Caco-2 (cell line): ENCODE results near the gene GCC1. TPM values are rescaled to one million over a fixed set of nuclear protein-coding genes. Genes with fewer than 3 reads are reported as not detected.

Experiments
- BruUV-seq: library from RNA; stranded (reverse); fragments of 400-500 nt; replicated peaks from 2 replicates; lab custom pipeline; 2021; lab: Mats Ljungman, UMichigan
- CTCF ChIA-PET: fragments of 300-600 bp; sonication (Branson Sonifier 250); formaldehyde crosslinking; loops from one replicate; lab custom pipeline; 2022; ENCODE audit warnings: antibody characterized with exemption; lab: Charles Lee
- POLR2A ChIA-PET: fragments of 300-600 bp; sonication (Branson Sonifier 250); formaldehyde crosslinking; loops from one replicate; lab custom pipeline; 2022; ENCODE audit warnings: antibody characterized with exemption; lab: Charles Lee
- DNase-seq, 2 experiments: peaks; one replicate each; pipeline versions ENCODE4 v3.0.0 to v3.0.0-alpha.2; 2020 to 2022
- H3K27me3 ChIP-seq: replicated peaks from 2 replicates; pipeline ENCODE4 v1.6.0; 2011; ENCODE audit warnings: low read length; ENCODE audit not compliant: control insufficient read depth, insufficient read depth
- H3K36me3 ChIP-seq: 2 replicates; pipeline ENCODE4 v1.5.1; 2011; ENCODE audit warnings: low read length; ENCODE audit not compliant: control insufficient read depth, insufficient read depth
- H3K4me1 ChIP-seq: fragments of 250-450 bp; sonication (Bioruptor Pico); 2 replicates; pipeline ENCODE4 v1.5.1; 2020; ENCODE audit warnings: mild to moderate bottlenecking
- H3K4me3 ChIP-seq: 2 replicates; pipeline ENCODE4 v1.5.1; 2011; ENCODE audit warnings: low read depth, mild to moderate bottlenecking, control low read depth, low read length
- H3K9me3 ChIP-seq: fragments of 250-450 bp; sonication (Bioruptor Pico); 2 replicates; pipeline ENCODE4 v1.5.1; 2020; ENCODE audit warnings: mild to moderate bottlenecking, moderate library complexity
- H3K27ac Mint-ChIP-seq: one replicate; pipeline ENCODE4 v1.8.0; 2022; ENCODE audit warnings: mixed read lengths; ENCODE audit not compliant: unreplicated experiment
- H3K27me3 Mint-ChIP-seq: one replicate; pipeline ENCODE4 v1.8.0; 2022; ENCODE audit warnings: mixed read lengths; ENCODE audit not compliant: insufficient read depth, unreplicated experiment
- H3K36me3 Mint-ChIP-seq: one replicate; pipeline ENCODE4 v1.8.0; 2022; ENCODE audit warnings: mild to moderate bottlenecking, mixed read lengths; ENCODE audit not compliant: insufficient read depth, unreplicated experiment
- H3K4me1 Mint-ChIP-seq: one replicate; pipeline ENCODE4 v1.8.0; 2022; ENCODE audit warnings: low read depth, mixed read lengths; ENCODE audit not compliant: unreplicated experiment
- H3K4me3 Mint-ChIP-seq: one replicate; pipeline ENCODE4 v1.8.0; 2022; ENCODE audit warnings: mild to moderate bottlenecking, moderate library complexity, mixed read lengths; ENCODE audit not compliant: unreplicated experiment
- H3K9me3 Mint-ChIP-seq: one replicate; pipeline ENCODE4 v1.8.0; 2022; ENCODE audit warnings: mixed read lengths; ENCODE audit not compliant: unreplicated experiment
- CTCF ChIP-seq, 2 experiments: fragments of 200-600 bp in 1 of 2; IDR thresholded peaks; 1 replicate in 1 of 2; 2 replicates in 1 of 2; pipeline versions ENCODE4 v1.5.1 to v1.8.0; 2011 to 2022; ENCODE audit warnings: antibody characterized with exemption in 1 of 2, control low read depth in 1 of 2, inconsistent platforms in 1 of 2, low read depth in 1 of 2, low read length in 1 of 2, mild to moderate bottlenecking in 1 of 2, moderate library complexity in 1 of 2; ENCODE audit not compliant: insufficient read depth in 1 of 2, severe bottlenecking in 1 of 2, unreplicated experiment in 1 of 2
- intact Hi-C: fragments of 100-400 bp; cut with micrococcal nuclease; formaldehyde crosslinking; loops from one replicate; pipeline ENCODE4 v1.10.0; 2022; ENCODE audit not compliant: unreplicated experiment
- total RNA-seq: library from RNA; stranded (reverse); gene quantifications from 2 replicates; pipeline ENCODE4 v1.2.3, GENCODE V29; 2022

GCC1 gene
- total RNA-seq, 1 experiment from 2014 or later, result 26.6 TPM

- intact Hi-C loops, result loop anchor here (1.0 to 2.0 kb wide), 4 partner anchors 21 to 125 kb away; partner anchors contain the start of gene ARF5
- POLR2A ChIA-PET, result interaction anchor here (1.4 kb wide), 1 partner anchor 41 kb away, joined by 4 read pairs; the partner anchor contains the start of gene ARF5
- BruUV-seq, result no TSS peak
- Mint-ChIP-seq H3K4me3 (no peak overlapping the region), H3K4me1 (no peaks in the 10 kb centered on the region), H3K36me3 (no peaks in the 10 kb centered on the region), H3K27me3 (peaks cover 8% of the 10 kb centered on the region), H3K27ac (no peak overlapping the region), H3K9me3 (no peaks in the 10 kb centered on the region)
- no peak overlapping the region for H3K4me3 ChIP-seq
- peak; percentile 74 to 82 for DNase-seq
- peak; percentile 68 to 82 for TF ChIP-seq CTCF (IDR thresholded peaks at IDR 0.05; ENCODE audit: insufficient read depth in 1 of 2, low read depth in 1 of 2, low read length in 1 of 2, severe bottlenecking in 1 of 2, unreplicated experiment in 1 of 2)
- H3K4me1 ChIP-seq, result no peaks in the 10 kb centered on the region
- no peaks in the 10 kb centered on the region for H3K36me3 ChIP-seq
- CTCF ChIA-PET, result interaction anchor here (0.6 to 1.4 kb wide), 9 partner anchors 8 to 124 kb away, joined by 3 to 8 read pairs (median 3); partner anchors contain the start of gene ARF5
- no peaks in the 10 kb centered on the region for H3K27me3 ChIP-seq
- H3K9me3 ChIP-seq, result no peaks in the 10 kb centered on the region
These were observed 44.0 kb upstream of the GCC1 start for GRCh38 chr7:127629268-127629854.

- TF ChIP-seq CTCF (IDR thresholded peaks at IDR 0.05; ENCODE audit: insufficient read depth in 1 of 2, low read depth in 1 of 2, low read length in 1 of 2, severe bottlenecking in 1 of 2, unreplicated experiment in 1 of 2), result peak in 1 of 2 experiments; percentile 21
- no peaks in the 10 kb centered on the region for H3K9me3 ChIP-seq
- POLR2A ChIA-PET, result interaction anchor here (0.9 to 1.4 kb wide), 2 partner anchors 40 to 44 kb away, joined by 3 to 4 read pairs; partner anchors contain the start of genes ARF5 and GCC1
- Mint-ChIP-seq H3K4me1 (no peaks in the 10 kb centered on the region), H3K4me3 (no peak overlapping the region), H3K27ac (no peak overlapping the region), H3K36me3 (no peaks in the 10 kb centered on the region), H3K9me3 (no peaks in the 10 kb centered on the region), H3K27me3 (peaks cover 8% of the 10 kb centered on the region)
- intact Hi-C loops, result loop anchor here (2.0 kb wide), 3 partner anchors 22 to 124 kb away; no protein-coding TSS in a partner anchor
- no peak overlapping the region for H3K4me3 ChIP-seq
- DNase-seq, result peak in 1 of 2 experiments; percentile 29
- H3K27me3 ChIP-seq, result no peaks in the 10 kb centered on the region
- H3K36me3 ChIP-seq, result no peaks in the 10 kb centered on the region
- CTCF ChIA-PET, result interaction anchor here (0.8 to 1.0 kb wide), 2 partner anchors 114 to 123 kb away, joined by 3 to 4 read pairs; no protein-coding TSS in a partner anchor
- BruUV-seq, result no TSS peak
- no peaks in the 10 kb centered on the region for H3K4me1 ChIP-seq
These were observed 43.0 kb upstream of the GCC1 start for GRCh38 chr7:127628445-127628844.

GRCh38 chr7:127625331-127625730 is 39.9 kb upstream of the GCC1 start:
- no peaks in the 10 kb centered on the region; the same call in 1 of the 2 replicates for H3K27me3 ChIP-seq
- no peaks in the 10 kb centered on the region for H3K9me3 ChIP-seq
- H3K36me3 ChIP-seq, result no peaks in the 10 kb centered on the region
- no peaks in the 10 kb centered on the region for H3K36me3 Mint-ChIP-seq
- no TSS peak for BruUV-seq
- intact Hi-C loops, result no loop called here
- no peak overlapping the region for H3K4me3 Mint-ChIP-seq
- H3K9me3 Mint-ChIP-seq, result no peaks in the 10 kb centered on the region
- no peak overlapping the region for H3K4me3 ChIP-seq
- no peak for TF ChIP-seq CTCF (IDR thresholded peaks at IDR 0.05; ENCODE audit: insufficient read depth in 1 of 2, low read depth in 1 of 2, low read length in 1 of 2, severe bottlenecking in 1 of 2, unreplicated experiment in 1 of 2)
- no peak for DNase-seq
- no peak overlapping the region for H3K27ac Mint-ChIP-seq
- peaks cover 30% of the 10 kb centered on the region for H3K27me3 Mint-ChIP-seq
- ChIA-PET POLR2A (no interaction called here), CTCF (no interaction called here)
- no peaks in the 10 kb centered on the region for H3K4me1 Mint-ChIP-seq
- no peaks in the 10 kb centered on the region for H3K4me1 ChIP-seq
